Stimulated activated CD4-positive, alpha-beta T cell treated with anti-CD3 and anti-CD28 coated beads, Interleukin-4, amount 100 ng/mL, for 1 hour (primary cell): ENCODE data around the gene IRF2.

ENCODE experiments used
- DNase-seq: peaks from one replicate; pipeline ENCODE4 v3.0.0-alpha.2; 2020

IRF2 gene

GRCh38 chr4:184406958-184407391 is 67.4 kb downstream of the IRF2 start:
- DNase-seq: no peak

- no peak for DNase-seq
Measured at GRCh38 chr4:184404047-184404446, 70.3 kb downstream of the IRF2 start.

GRCh38 chr4:184403384-184403781 is 71.0 kb downstream of the IRF2 start:
- no peak for DNase-seq

- DNase-seq: no peak
Measured at GRCh38 chr4:184402740-184403383, 71.5 kb downstream of the IRF2 start.

GRCh38 chr4:184402239-184402638 is 72.1 kb downstream of the IRF2 start:
- no peak for DNase-seq

GRCh38 chr4:184401397-184402171 is 72.8 kb downstream of the IRF2 start:
- DNase-seq: no peak

- DNase-seq: no peak
Measured at GRCh38 chr4:184400891-184401290, 73.5 kb downstream of the IRF2 start.

- DNase-seq: no peak
Measured at GRCh38 chr4:184400375-184400870, 73.9 kb downstream of the IRF2 start.

GRCh38 chr4:184399512-184399908 is 74.8 kb downstream of the IRF2 start:
- no peak for DNase-seq

- DNase-seq: no peak
Measured at GRCh38 chr4:184398741-184399511, 75.4 kb downstream of the IRF2 start.

- no peak for DNase-seq
Measured at GRCh38 chr4:184397516-184398163, 76.7 kb downstream of the IRF2 start.

GRCh38 chr4:184396570-184397515 is 77.5 kb downstream of the IRF2 start:
- DNase-seq: no peak

GRCh38 chr4:184395971-184396391 is 78.4 kb downstream of the IRF2 start:
- DNase-seq: no peak

- no peak for DNase-seq
Measured at GRCh38 chr4:184395451-184395917, 78.9 kb downstream of the IRF2 start.

- no peak for DNase-seq
Measured at GRCh38 chr4:184392748-184393559, 81.4 kb downstream of the IRF2 start.

GRCh38 chr4:184392316-184392715 is 82.0 kb downstream of the IRF2 start:
- no peak for DNase-seq

- no peak for DNase-seq
Measured at GRCh38 chr4:184389978-184390900, 84.1 kb downstream of the IRF2 start.

GRCh38 chr4:184388106-184388505 is 86.2 kb downstream of the IRF2 start:
- DNase-seq: no peak

- no peak for DNase-seq
Measured at GRCh38 chr4:184387351-184387750, 87.0 kb downstream of the IRF2 start.
